Measurements from ENCODE around the gene TSPAN4. TPM values are rescaled to one million over a fixed set of nuclear protein-coding genes. Genes with fewer than 3 reads are reported as not detected.

The TSPAN4 gene
- total and polyA plus RNA-seq, 11 donors, result 22.7 to 93.0 (median 31.3) TPM

DNA sequence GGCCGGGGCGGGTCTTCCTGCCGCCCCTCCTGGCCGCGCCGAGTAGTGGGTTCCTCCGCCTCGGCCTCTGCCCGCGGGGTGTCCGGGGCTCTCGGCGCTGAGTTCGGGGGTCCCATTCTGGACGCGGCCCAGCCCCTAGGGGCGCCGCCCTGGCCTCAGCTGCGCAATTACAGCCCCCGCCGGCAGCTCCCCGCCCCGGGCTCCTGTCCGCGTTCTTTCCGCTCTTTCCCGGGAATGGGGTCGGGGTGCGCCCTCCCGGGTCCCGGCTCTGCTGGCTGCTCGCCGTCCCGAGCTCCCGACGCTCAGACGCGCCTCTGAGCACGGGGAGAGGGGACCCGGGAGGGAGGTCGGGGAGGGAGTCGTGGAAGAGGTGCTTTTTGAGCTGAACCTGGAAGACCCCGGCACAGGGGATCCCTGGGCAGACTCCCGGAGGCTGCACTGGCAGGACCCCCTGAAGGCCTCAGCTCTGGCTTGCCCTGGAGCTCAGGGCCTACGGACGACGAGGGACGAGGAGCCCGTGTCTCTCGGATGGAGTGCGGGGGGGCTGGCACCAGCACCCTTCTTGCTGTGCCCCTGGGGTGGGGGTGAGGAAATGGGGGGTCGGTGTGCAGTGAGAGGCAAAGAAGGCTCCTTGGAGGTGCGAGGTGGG lies 558 bp downstream of the TSPAN4 start:
- ATAC-seq (peak in 1 of 4 donors; percentile 0), DNase-seq (no peak)
- Histone ChIP-seq H3K27me3 (peaks cover 0 to 3% (median 0%) of the 10 kb centered on the region in 9 donors), H3K4me3 (peak overlapping the region; percentile 78 to 100 (median 93)), H3K27ac (peak overlapping the region; percentile 86 to 99 (median 96)), H3K36me3 (peaks cover 0 to 32% (median 24%) of the 10 kb centered on the region in 9 donors), H3K4me1 (peaks cover 7 to 77% (median 52%) of the 10 kb centered on the region in 12 donors), H3K9me3 (no peaks in the 10 kb centered on the region)
- TF ChIP-seq, protein P1, sequence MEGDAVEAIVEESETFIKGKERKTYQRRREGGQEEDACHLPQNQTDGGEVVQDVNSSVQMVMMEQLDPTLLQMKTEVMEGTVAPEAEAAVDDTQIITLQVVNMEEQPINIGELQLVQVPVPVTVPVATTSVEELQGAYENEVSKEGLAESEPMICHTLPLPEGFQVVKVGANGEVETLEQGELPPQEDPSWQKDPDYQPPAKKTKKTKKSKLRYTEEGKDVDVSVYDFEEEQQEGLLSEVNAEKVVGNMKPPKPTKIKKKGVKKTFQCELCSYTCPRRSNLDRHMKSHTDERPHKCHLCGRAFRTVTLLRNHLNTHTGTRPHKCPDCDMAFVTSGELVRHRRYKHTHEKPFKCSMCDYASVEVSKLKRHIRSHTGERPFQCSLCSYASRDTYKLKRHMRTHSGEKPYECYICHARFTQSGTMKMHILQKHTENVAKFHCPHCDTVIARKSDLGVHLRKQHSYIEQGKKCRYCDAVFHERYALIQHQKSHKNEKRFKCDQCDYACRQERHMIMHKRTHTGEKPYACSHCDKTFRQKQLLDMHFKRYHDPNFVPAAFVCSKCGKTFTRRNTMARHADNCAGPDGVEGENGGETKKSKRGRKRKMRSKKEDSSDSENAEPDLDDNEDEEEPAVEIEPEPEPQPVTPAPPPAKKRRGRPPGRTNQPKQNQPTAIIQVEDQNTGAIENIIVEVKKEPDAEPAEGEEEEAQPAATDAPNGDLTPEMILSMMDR (IDR thresholded peaks at IDR 0.05), result peak in 3 of 12 donors; percentile 5 to 15 (median 14)
- TF ChIP-seq POLR2A (IDR thresholded peaks at IDR 0.05), result no peak
- intact Hi-C loops (cut with DNase I), result loop anchor here in 1 of 10 donors (5.0 kb wide), 1 partner anchor 36 kb away; the partner anchor contains the start of genes PIDD1 and RPLP2
- WGBS, 4 donors, result 0 to 2% (median 1%) methylated on average over 30 to 53 of the region's 53 CpGs

DNA sequence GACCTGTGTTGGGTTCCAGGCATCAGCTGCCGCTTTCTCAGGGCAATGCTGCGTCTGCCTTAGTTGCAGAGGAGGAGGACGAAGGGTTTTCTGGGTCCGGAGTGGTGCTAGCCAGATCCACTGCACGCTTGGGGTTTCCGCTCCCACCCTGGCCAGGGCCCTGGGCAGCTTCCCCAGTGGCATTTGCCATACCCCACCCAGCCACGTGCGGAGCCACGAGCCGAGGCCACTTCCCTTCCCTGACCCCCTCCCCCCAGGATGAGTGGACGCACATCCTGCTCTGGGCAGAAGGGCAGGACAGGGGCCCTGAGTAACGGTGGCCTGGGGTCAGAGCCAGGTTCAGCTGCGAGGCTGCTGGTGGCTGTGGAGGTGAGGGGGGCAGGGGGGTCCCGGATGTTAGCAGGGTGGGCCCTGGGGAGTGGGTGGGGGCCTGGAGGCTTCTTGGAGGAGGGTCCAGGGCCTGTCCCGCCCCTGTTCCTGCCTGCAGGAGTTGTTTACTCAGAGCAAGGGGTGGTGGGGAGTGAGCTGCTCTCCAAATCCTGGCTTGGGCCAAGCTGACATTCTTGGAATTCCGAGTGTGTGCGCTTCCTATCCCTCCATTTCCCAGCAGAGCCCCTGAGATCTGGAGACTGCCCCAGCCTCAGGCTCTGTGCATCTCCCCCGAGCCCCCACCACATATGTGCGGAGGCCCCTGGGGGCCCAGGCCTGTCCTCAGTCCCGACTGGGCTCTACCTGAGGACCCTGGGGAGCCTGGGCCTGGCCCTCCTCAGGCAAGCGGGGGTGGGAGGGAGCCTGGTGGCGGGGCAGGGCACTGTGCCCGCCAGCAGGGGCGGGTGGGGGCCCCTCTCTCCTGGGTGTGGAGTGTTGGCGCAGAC lies 1.4 kb downstream of the TSPAN4 start:
- intact Hi-C loops (cut with DNase I), result loop anchor here in 1 of 10 donors (5.0 kb wide), 1 partner anchor 37 kb away; the partner anchor contains the start of genes PIDD1 and RPLP2
- TF ChIP-seq POLR2A (IDR thresholded peaks at IDR 0.05), result peak in 1 of 2 donors; percentile 42
- TF ChIP-seq, protein P1 (IDR thresholded peaks at IDR 0.05), result peak in 2 of 12 donors; percentile 11
- H3K4me3 ChIP-seq, result peak overlapping the region; percentile 78 to 100 (median 93)
- DNase-seq (peak; percentile 92 to 97 (median 95)), ATAC-seq (peak; percentile 36 to 76 (median 52))
- H3K9me3 ChIP-seq, result no peaks in the 10 kb centered on the region
- 0 to 3% (median 1%) methylated on average over 14 to 25 of the region's 25 CpGs for WGBS, 4 donors
- H3K27ac ChIP-seq, result peak overlapping the region; percentile 86 to 99 (median 96)
- peaks cover 7 to 77% (median 56%) of the 10 kb centered on the region in 12 donors for H3K4me1 ChIP-seq
- peaks cover 0 to 23% (median 16%) of the 10 kb centered on the region in 9 donors for H3K36me3 ChIP-seq
- peaks cover 0 to 10% (median 0%) of the 10 kb centered on the region in 9 donors for H3K27me3 ChIP-seq

GRCh38 chr11:844693-845644 lies 2.3 kb downstream of the TSPAN4 start:
- H3K4me3 ChIP-seq, result peak overlapping the region; percentile 78 to 100 (median 93)
- H3K27ac ChIP-seq, result peak overlapping the region; percentile 86 to 99 (median 96)
- peak in 1 of 2 donors; percentile 28 for TF ChIP-seq POLR2A (IDR thresholded peaks at IDR 0.05)
- TF ChIP-seq, protein P1 (IDR thresholded peaks at IDR 0.05), result peak in 4 of 12 donors; percentile 13 to 40 (median 32)
- peaks cover 0 to 14% (median 7%) of the 10 kb centered on the region in 9 donors for H3K36me3 ChIP-seq
- intact Hi-C loops (cut with DNase I), result loop anchor here in 3 of 10 donors (5.0 kb wide), 2 partner anchors 38 to 207 kb away; partner anchors contain the start of genes PIDD1 (in 1 of the 3) and RPLP2 (in 1 of the 3)
- H3K9me3 ChIP-seq, result no peaks in the 10 kb centered on the region
- H3K27me3 ChIP-seq, result peaks cover 0 to 14% (median 0%) of the 10 kb centered on the region in 9 donors
- DNase-seq (peak; percentile 92 to 97 (median 95)), ATAC-seq (peak; percentile 22 to 76 (median 47))
- WGBS, 4 donors, result 18 to 31% (median 22%) methylated on average over 12 to 31 of the region's 31 CpGs
- H3K4me1 ChIP-seq, result peaks cover 7 to 75% (median 58%) of the 10 kb centered on the region in 12 donors

Measured in heart left ventricle (tissue), 16 donors.